ENCODE data around the gene RNLS.

The RNLS gene

DNA sequence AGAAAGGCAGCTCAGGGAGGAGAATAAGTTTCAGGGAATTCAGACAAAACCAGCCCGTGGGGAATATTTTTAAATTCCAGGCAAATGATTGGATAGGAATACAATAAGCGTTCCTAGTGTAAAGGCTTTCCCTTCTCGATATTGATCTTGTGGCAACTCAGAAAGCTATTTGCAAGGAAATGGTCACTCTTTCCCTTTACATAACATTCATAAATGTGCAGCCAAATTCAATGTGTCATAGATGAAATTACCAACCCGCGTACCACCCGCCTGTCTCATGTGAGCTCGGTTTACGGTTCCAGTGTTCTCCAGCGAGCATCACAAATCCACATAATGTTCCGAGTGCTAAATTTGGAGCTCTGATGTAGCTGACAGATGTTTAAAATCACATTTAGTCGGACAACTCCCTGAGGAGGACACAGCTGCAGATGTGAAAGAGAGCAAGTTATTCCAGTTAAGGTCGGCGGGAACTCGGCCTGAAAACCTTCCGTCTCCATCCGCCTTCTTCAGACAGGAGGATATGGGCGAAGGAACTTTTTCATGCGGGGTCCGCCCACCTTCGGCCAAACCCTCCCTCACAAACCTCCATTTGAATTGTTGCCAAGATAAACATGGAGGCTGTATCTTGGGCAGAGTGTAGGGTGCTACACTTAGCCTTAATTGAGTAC is 327.0 kb downstream of the RNLS start:
- Mint-ChIP-seq H3K27me3 (ENCODE audit: low read depth) (no peaks in the 10 kb centered on the region), H3K9me3 (peaks cover 3% of the 10 kb centered on the region), H3K36me3 (ENCODE audit: low read depth) (no peaks in the 10 kb centered on the region), H3K4me3 (no peak overlapping the region), H3K4me1 (peaks cover 33% of the 10 kb centered on the region), H3K27ac (peak overlapping the region; percentile 33 to 88 (median 62))
- TF ChIP-seq, protein P1, sequence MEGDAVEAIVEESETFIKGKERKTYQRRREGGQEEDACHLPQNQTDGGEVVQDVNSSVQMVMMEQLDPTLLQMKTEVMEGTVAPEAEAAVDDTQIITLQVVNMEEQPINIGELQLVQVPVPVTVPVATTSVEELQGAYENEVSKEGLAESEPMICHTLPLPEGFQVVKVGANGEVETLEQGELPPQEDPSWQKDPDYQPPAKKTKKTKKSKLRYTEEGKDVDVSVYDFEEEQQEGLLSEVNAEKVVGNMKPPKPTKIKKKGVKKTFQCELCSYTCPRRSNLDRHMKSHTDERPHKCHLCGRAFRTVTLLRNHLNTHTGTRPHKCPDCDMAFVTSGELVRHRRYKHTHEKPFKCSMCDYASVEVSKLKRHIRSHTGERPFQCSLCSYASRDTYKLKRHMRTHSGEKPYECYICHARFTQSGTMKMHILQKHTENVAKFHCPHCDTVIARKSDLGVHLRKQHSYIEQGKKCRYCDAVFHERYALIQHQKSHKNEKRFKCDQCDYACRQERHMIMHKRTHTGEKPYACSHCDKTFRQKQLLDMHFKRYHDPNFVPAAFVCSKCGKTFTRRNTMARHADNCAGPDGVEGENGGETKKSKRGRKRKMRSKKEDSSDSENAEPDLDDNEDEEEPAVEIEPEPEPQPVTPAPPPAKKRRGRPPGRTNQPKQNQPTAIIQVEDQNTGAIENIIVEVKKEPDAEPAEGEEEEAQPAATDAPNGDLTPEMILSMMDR (IDR thresholded peaks at IDR 0.05; ENCODE audit: unreplicated experiment in 3 of 3): no peak

DNA sequence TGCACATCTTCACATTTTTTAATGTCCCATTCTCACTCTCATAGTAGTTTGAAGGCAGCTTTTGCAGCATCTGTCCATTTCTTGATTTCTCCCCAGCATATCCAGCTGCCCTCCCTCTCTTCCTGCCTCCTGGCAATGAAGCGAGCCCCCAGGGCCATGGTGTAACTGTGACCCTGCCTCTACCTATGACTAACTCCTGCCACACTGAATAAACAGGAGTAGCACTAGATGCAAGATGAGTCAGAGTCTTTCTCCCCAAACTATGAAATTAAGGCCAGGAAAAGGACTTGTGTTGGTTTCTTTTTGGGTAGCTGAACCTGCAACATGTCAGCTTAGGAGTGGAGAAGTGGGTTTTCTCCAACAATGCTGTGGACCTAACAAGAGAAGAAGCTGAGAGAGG is 329.0 kb downstream of the RNLS start:
- Mint-ChIP-seq H3K4me3 (no peak overlapping the region), H3K4me1 (peaks cover 33% of the 10 kb centered on the region), H3K27me3 (ENCODE audit: low read depth) (no peaks in the 10 kb centered on the region), H3K27ac (peak overlapping the region in 2 of 3 experiments; percentile 4 to 43), H3K9me3 (no peaks in the 10 kb centered on the region), H3K36me3 (ENCODE audit: low read depth) (no peaks in the 10 kb centered on the region)
- TF ChIP-seq, protein P1 (IDR thresholded peaks at IDR 0.05; ENCODE audit: unreplicated experiment in 3 of 3): no peak

DNA sequence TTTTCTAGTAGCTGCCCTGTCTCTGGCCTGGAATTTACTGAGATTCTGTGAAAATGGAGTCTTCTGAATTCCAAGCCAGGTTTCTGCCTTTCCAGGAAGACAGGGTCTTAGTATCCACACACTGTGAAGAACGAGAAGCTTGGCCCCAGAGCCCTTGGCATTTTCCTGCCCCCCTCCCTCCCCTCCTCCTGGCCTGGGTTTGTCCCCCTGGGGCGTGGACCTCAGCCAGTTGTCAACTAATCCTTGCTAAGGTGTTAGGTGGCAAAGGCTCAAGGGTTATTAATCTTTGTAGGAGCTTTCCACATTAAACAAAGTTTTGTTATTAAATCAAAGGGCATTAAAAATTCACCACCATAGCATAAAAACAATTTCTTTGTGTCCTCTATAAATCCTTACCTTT is 329.5 kb downstream of the RNLS start:
- Mint-ChIP-seq H3K4me1 (peaks cover 33% of the 10 kb centered on the region), H3K27ac (peak overlapping the region in 1 of 3 experiments; percentile 4), H3K4me3 (no peak overlapping the region), H3K9me3 (no peaks in the 10 kb centered on the region), H3K36me3 (ENCODE audit: low read depth) (no peaks in the 10 kb centered on the region), H3K27me3 (ENCODE audit: low read depth) (no peaks in the 10 kb centered on the region)
- TF ChIP-seq, protein P1 (IDR thresholded peaks at IDR 0.05; ENCODE audit: unreplicated experiment in 3 of 3): no peak

DNA sequence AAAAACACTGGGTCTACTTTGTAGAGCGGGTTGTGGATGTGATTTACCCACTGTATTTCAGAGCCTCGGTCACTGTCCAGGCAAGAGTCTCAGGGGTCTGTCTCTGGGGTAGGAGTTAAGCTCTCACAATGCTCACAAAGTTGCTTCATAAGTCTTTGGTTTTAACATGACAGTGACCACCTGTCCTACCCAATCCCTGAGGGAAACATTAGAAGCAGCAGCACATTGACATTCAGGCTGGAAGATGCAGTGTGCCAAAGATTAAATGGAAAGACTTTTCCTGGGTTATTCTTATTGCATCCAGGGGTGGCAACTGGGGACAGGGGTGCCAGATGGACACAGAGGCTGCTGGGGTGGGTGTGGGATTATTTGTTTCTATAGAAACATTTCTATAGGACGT is 330.0 kb downstream of the RNLS start:
- Mint-ChIP-seq H3K36me3 (ENCODE audit: low read depth) (no peaks in the 10 kb centered on the region), H3K4me1 (peaks cover 33% of the 10 kb centered on the region), H3K27me3 (ENCODE audit: low read depth) (no peaks in the 10 kb centered on the region), H3K27ac (no peak overlapping the region), H3K4me3 (no peak overlapping the region), H3K9me3 (no peaks in the 10 kb centered on the region)
- TF ChIP-seq, protein P1 (IDR thresholded peaks at IDR 0.05; ENCODE audit: unreplicated experiment in 3 of 3): no peak

DNA sequence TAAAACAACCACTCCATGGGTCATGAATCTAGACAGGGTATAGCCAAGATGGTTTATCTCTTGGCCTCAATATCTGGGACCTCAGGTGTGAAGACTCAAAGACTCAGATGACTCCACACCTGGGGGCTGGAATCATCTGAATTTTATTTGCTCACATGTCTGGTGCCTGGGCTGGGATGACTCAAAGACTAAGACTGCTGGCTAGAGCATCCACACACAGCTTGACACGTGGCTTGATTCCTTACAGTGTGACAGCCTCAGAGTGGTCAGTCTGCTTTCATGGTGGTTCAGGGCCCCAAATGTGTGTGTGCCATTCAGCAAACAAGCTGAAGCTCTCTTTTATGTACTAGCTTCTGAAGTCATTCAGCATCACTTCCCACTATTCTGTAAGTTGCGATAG is 333.7 kb downstream of the RNLS start:
- TF ChIP-seq, protein P1 (IDR thresholded peaks at IDR 0.05; ENCODE audit: unreplicated experiment in 3 of 3): no peak
- no peaks in the 10 kb centered on the region for H3K36me3 Mint-ChIP-seq (ENCODE audit: low read depth)
- no peak overlapping the region for H3K4me3 Mint-ChIP-seq
- H3K27me3 Mint-ChIP-seq (ENCODE audit: low read depth): peaks cover 4% of the 10 kb centered on the region
- H3K4me1 Mint-ChIP-seq: peaks cover 45% of the 10 kb centered on the region
- H3K9me3 Mint-ChIP-seq: no peaks in the 10 kb centered on the region
- no peak overlapping the region for H3K27ac Mint-ChIP-seq

DNA sequence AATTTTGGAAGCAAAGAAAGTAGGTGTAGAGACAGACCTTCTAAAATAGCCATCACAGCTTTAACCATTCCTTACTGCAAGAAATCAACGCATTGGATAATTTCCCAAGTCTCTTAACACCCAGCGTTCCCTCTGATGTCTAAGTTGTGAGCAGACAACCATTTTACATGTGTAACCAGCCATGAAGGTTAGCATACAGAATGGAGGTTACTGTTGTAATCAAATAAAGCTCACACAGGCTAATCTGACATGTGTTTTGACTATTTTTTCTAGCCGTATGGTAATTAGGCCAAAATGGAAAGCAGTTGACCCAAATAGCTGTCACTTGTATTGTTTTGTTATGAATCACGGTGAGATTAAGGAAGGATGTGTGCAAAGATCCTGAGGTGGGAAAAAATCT is 336.4 kb downstream of the RNLS start:
- TF ChIP-seq, protein P1 (IDR thresholded peaks at IDR 0.05; ENCODE audit: unreplicated experiment in 3 of 3): no peak
- peaks cover 4% of the 10 kb centered on the region for H3K27me3 Mint-ChIP-seq (ENCODE audit: low read depth)
- peak overlapping the region; percentile 55 to 76 (median 66) for H3K27ac Mint-ChIP-seq
- no peaks in the 10 kb centered on the region for H3K9me3 Mint-ChIP-seq
- no peaks in the 10 kb centered on the region for H3K36me3 Mint-ChIP-seq (ENCODE audit: low read depth)
- peaks cover 47% of the 10 kb centered on the region for H3K4me1 Mint-ChIP-seq
- H3K4me3 Mint-ChIP-seq: peak overlapping the region in 1 of 3 experiments; percentile 31

Data from nephron (organoid).